ENCODE results near the gene PNMA8B. TPM values are rescaled to one million over a fixed set of nuclear protein-coding genes. Genes with fewer than 3 reads are reported as not detected.
A peak's percentile ranks its signal among the peaks of the same experiment; 100 is the strongest.

Gene PNMA8B
- total RNA-seq, 1 donor from 2014 or later, result 0.75 TPM

DNA sequence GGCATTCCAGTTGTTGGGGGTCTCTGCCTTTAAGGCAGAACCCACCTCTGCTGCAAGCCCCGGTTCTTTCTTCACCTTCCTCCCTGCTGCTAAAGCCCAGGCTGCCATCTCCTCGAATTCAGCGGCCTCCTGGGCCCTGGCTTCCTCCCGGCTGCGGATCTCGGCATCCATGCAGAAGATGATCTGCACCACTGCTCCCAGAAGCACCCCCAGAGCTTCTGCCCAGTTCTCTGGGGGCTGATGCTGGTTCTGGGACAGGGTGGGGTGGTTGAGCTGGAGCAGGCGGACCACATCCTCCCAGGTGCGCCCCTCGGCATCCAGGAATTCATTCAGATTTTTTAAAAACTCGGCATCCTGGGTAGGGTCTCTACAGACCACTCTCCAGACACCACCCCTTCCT lies 25.3 kb downstream of the PNMA8B start:
- intact Hi-C loops (cut with DNase I), result loop anchor here (2.0 kb wide), 1 partner anchor 54 kb away; no protein-coding TSS in a partner anchor
- peak; percentile 44 for DNase-seq (ENCODE audit: low spot score)

DNA sequence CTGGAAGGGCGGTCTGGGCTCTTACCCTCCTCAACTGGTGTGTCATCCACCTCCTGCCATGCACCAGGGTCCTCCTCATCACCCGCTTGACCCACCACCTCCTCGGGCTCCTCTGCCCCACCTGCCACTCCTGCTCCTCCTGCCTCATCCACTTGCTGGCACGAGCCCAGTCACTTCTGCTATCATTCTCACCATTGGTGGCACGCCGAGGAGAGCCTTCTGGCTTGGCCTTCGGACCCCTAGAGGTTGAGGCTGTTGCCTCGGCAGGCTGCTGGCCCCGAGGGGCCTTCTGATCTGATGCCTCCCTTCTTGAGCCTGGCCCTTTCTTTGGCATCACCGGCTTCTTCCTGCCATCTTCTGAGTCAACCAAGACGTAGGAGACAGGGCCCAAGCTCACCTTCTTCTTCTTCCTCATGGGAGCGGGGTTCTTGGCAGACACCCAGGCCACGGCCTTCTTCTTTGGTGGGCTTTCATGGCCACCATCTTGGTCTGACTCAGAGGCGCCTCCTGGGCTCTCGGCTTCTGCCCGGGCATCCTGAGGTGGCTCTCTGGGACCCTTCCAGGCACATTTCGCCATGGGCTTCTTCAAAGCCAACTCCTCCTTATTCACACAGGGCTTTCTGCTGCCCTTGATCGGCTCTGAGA lies 26.0 kb downstream of the PNMA8B start:
- intact Hi-C loops (cut with DNase I), result loop anchor here (2.0 kb wide), 1 partner anchor 53 kb away; no protein-coding TSS in a partner anchor
- DNase-seq (ENCODE audit: low spot score), result no peak

- DNase-seq (ENCODE audit: low spot score), result peak; percentile 69
- intact Hi-C loops (cut with DNase I), result no loop called here
Observed at GRCh38 chr19:46466536-46467196, 29.0 kb downstream of the PNMA8B start.

GRCh38 chr19:46463516-46463915 lies 32.2 kb downstream of the PNMA8B start:
- intact Hi-C loops (cut with DNase I), result no loop called here

GRCh38 chr19:46461537-46461936 lies 34.1 kb downstream of the PNMA8B start:
- intact Hi-C loops (cut with DNase I), result no loop called here
- peak; percentile 2 for DNase-seq (ENCODE audit: low spot score)

More at GRCh38 chr19:46463516-46463915, 32.2 kb downstream of the PNMA8B start:
- peak; percentile 19 for DNase-seq (ENCODE audit: low spot score)

DNA sequence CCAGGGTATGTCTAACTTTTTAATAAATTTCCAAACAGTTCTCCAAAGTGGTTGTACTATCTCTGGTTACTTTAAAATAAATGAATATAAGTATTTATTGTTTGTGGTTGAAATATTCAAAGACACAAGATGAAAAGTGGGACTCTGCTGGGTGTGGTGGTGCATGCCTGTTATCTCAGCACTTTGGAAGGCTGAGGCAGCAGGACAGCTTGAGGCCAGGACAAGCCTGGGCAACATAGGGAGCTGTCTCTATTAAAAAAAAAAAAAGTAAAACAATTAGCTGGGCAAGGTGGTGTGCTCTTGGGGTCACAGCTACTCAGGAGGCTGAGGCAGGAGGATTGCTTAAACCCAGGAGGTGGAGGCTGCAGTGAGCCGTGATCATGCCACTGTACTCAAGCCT lies 34.7 kb downstream of the PNMA8B start:
- intact Hi-C loops (cut with DNase I), result no loop called here
- DNase-seq (ENCODE audit: low spot score), result no peak

DNA sequence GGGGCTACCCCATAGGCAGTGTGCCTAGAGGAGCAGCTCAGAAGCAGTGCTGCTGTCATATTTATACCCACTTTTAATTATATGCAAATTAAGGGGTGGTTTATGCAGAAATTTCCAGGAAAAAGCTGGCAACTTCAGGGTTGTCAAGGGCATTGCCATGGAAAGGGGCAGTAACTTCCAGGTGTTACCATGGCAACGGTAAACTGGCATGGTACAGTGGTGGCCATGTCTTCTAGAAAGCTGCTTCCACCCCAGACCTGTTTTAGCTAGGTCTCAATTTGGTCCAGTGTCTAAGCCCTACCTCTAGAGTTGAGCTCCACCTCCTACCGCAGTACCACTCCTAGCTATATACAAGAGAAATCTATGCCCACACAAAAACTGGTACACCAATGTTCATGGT lies 35.6 kb downstream of the PNMA8B start:
- intact Hi-C loops (cut with DNase I), result no loop called here
- no peak for DNase-seq (ENCODE audit: low spot score)

DNA sequence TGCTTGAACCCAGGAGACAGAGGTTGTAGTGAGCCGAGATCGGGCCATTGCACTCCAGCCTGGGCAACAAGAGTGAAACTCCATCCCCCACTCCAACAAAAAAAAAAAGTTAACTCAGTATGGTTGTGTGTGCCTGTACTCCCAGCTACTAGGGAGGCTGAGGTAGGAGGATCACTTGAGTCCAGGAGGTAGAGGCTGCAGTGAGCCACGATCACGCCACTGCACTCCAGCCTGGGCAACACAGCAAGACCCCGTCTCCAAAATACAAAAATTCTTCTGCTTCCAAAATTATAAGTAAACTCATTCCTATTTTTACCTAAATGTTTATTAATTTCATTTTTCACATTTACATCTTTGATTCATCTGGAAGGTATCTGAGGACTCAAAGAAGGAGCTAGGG lies 38.7 kb downstream of the PNMA8B start:
- no peak for DNase-seq (ENCODE audit: low spot score)
- intact Hi-C loops (cut with DNase I), result no loop called here

DNA sequence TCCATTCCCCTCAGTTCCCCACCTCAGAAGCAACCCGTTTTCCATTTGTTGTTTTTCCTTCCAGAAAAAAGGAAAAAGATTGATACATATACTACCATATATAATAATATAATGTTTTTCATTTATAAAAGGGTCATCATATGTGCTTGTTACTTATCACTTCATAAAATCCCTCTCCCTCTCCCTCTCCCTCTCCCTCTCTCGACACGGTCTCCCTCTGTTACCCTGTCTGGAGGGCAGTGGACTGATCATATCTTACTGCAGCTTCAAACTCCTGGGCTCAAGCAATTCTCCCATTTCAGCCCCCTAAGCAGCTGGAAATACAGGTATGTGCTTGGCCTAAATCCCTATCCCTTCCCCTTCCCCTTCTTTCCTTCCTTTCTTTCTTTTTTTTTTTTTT lies 41.4 kb downstream of the PNMA8B start:
- DNase-seq (ENCODE audit: low spot score), result no peak
- intact Hi-C loops (cut with DNase I), result no loop called here

DNA sequence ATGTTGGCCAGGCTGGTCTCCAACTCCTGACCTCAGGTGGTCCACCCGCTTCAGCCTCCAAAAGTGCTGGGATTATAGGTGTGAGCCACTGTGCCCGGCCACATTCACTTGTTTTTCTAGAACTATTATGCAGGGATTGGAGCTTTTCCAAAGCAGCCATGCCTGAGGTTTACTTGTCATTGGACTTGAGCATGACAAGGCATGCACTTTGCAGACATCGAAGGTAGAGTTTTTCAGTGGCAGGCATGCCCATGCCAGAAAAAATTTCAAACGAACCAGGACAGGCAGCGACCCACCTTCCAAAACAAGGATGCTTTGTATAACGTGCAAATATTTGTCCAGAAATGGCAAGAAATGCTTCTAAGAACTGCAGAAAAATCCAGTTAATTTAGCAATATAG lies 42.0 kb downstream of the PNMA8B start:
- DNase-seq (ENCODE audit: low spot score), result no peak
- intact Hi-C loops (cut with DNase I), result no loop called here

DNA sequence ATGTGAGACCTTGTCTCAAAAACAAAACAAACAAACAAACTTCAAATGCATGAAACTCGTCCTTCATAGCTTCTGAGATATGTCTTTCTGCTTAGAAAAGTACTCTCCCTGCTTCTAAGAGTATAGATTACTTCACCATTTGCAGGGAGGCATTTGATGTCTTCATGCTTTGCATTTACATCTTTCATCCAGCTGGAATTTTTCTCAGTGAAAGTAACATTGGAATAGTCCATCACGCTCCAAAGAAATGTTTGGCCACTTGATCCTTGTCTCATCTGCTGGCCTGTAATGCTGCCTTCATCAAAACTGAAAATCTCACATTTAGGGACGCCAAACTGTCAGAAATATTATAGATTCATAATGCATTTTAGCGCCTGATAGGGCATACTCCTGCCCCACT lies 43.5 kb downstream of the PNMA8B start:
- no peak for DNase-seq (ENCODE audit: low spot score)
- intact Hi-C loops (cut with DNase I), result no loop called here

DNA sequence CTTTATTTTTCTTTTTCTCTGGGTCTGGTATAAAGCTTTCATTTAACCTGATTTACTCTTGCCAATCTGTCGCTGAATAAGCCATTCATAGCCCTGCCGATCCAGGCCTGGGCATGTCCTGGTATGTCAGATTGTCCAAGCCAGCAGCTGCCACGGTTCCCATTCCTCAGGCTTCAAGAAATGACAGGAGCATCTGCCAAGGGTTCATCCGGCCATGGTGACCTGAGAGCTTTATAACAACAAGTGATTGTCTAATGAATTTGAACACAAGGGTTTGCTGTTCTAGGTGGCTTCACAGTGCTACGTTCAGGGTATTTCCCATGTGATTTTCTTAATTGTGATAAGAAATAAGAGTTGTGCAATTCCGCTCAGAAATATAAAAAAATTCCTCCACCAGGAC lies 44.3 kb downstream of the PNMA8B start:
- DNase-seq (ENCODE audit: low spot score), result no peak
- intact Hi-C loops (cut with DNase I), result no loop called here

DNA sequence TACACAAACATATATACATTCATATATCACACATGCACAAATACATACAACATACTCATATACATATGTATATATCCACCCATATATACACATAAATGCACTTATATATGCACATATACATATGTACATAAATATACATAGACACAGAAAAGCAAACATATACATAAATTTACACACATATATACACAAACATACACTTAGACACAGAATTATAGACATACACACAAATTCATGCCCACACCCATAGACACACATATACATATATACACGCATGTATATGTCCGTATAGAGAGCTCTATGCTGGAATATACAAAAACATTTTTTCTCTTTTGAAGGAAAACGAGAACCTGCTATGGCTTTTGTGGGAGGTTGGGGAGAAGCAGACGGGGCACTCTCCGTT lies 44.9 kb downstream of the PNMA8B start:
- intact Hi-C loops (cut with DNase I), result no loop called here
- no peak for DNase-seq (ENCODE audit: low spot score)

- DNase-seq (ENCODE audit: low spot score), result no peak
- intact Hi-C loops (cut with DNase I), result no loop called here
Observed at GRCh38 chr19:46449228-46449627, 46.4 kb downstream of the PNMA8B start.

DNA sequence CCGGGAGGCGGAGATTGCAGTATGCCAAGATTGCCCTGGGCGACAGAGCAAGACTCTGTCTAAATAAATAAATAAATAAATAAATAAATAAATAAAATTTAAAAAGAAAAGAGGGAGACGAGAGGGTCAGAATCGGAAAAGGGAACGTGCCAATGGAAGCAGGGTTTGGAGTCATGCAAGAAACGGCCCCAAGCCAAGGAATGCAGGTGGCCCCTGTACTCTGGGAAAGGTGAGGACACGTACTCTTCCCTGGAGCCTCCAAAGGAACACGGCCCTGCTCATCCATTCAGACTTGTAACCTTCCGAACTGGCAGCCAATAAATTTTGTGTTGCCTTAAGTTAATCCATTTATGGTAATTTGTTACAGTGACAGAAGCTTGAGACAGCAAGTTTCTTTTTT lies 47.1 kb downstream of the PNMA8B start:
- no peak for DNase-seq (ENCODE audit: low spot score)
- intact Hi-C loops (cut with DNase I), result no loop called here

DNA sequence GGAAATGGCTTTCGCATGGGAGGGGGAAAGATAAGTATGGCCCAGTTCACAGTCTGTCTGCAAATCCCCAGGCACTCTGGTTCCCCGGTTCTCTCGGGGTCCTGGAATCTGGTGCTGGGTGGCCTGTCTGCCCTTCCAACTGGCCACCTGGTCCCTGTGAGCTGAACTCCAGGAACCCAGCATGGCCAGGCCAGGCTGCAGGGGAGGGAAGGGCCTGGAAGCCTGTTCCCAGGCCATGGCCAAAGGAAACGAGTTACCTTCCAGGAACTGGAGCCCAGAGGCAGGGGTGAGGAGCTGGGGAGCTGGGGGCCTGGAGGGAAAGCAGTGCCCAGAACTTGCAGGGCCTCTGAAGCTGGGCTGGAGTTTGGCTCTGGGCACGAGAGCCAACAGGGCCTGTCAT lies 47.8 kb downstream of the PNMA8B start:
- DNase-seq (ENCODE audit: low spot score), result no peak
- intact Hi-C loops (cut with DNase I), result no loop called here

GRCh38 chr19:46447006-46447405 lies 48.7 kb downstream of the PNMA8B start:
- intact Hi-C loops (cut with DNase I), result no loop called here

DNA sequence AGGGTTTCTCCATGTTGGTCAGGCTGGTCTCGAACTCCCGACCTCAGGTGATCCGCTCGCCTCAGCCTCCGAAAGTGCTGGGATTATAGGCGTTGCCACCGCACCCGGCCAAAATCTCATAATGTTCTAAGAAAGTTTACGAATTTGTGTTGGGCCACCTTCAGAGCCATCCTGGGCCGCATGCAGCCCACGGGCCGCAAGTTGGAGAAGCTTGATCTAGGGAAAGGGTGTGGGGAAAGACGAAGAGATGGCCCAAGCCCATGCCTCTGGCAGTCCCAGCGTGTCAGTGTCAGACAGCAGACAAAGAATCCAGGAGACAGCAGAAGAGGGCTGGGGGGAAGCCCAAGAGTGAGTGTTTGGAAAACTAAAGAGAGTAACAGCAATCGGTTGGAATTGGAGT lies 49.6 kb downstream of the PNMA8B start:
- intact Hi-C loops (cut with DNase I), result no loop called here
- DNase-seq (ENCODE audit: low spot score), result no peak

More at GRCh38 chr19:46447006-46447405, 48.7 kb downstream of the PNMA8B start:
- no peak for DNase-seq (ENCODE audit: low spot score)

DNA sequence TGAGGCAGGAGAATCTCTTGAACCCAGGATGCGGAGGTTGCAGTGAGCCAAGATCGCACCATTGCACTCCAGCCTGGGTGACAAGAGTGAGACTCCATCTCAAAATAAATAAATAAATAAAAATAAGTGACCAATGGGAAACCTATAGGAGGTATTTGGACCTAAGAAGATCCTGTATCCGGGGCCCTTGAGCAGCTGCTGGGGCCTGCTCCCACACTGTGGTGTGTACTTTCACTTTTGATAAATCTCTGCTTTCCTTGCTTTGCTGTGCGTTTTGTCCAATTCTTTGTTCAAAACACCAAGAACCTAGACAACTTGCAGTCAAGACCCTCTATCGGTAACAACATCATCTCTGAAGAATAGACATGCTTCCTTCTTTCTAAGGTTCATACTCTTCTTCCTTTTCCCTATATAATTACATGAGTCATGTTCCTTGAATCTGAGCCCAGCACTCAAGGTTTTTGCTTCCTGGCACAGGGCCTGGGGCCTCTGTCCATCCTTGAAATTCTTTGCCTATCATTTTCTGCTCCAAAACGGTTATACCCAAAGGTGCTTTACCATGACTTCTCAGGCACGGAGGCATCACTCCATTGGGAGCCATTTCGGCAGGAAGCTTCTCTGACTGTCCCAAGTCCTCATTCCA lies 52.7 kb downstream of the PNMA8B start:
- DNase-seq (ENCODE audit: low spot score), result no peak
- intact Hi-C loops (cut with DNase I), result no loop called here

DNA sequence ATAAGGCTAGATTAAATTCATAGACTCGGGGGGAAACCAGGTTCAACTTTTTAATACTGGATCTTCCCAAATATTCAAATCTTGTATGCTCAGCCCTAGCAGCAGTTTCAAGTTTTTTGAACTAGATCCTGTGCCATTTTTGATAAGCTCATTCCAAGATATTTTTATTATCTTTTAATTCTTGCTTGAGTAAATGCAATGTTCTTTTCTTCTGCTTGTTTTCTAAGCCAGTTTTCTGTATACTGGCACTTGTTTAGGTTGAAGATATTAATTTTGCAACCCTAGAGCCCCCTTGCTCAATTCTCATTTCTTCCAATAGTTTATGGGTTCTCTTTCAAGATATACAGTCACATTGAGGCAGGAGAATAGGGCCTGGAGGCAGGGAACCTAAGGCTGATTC lies 53.8 kb downstream of the PNMA8B start:
- no peak for DNase-seq (ENCODE audit: low spot score)
- intact Hi-C loops (cut with DNase I), result no loop called here
